ENCODE measurements around the gene KBTBD2.
"Not testable (repeated sequence)": the region's sequence is repeated elsewhere in the genome, so short reads cannot be mapped to it uniquely, and the experiment has no call there.

Gene KBTBD2

GRCh38 chr7:32848655-32849054 lies 42.9 kb downstream of the KBTBD2 start:
- DNase-seq, result not testable (repeated sequence)

GRCh38 chr7:32846630-32847225 lies 44.8 kb downstream of the KBTBD2 start:
- peak; percentile 89 for DNase-seq

- DNase-seq, result not testable (repeated sequence)
Observed at GRCh38 chr7:32844748-32845147, 46.8 kb downstream of the KBTBD2 start.

- not testable (repeated sequence) for DNase-seq
Observed at GRCh38 chr7:32843763-32844162, 47.8 kb downstream of the KBTBD2 start.

- DNase-seq, result not testable (repeated sequence)
Observed at GRCh38 chr7:32839846-32840245, 51.7 kb downstream of the KBTBD2 start.

GRCh38 chr7:32828996-32829752 lies 62.4 kb downstream of the KBTBD2 start:
- not testable (repeated sequence) for DNase-seq
